ENCODE data around the gene ZNF624.

ZNF624 gene

GRCh38 chr17:16593356-16594102 lies 60.1 kb downstream of the ZNF624 start:
- DNase-seq = no peak

GRCh38 chr17:16589097-16589969 lies 64.3 kb downstream of the ZNF624 start:
- peak; percentile 81 for DNase-seq

GRCh38 chr17:16585796-16586195 lies 67.9 kb downstream of the ZNF624 start:
- DNase-seq = no peak

GRCh38 chr17:16584273-16584995 lies 69.2 kb downstream of the ZNF624 start:
- DNase-seq = peak; percentile 89

GRCh38 chr17:16583781-16584180 lies 69.9 kb downstream of the ZNF624 start:
- no peak for DNase-seq

- DNase-seq = no peak
These were observed 80.2 kb downstream of the ZNF624 start for GRCh38 chr17:16573466-16573865.
